NCI-H2171 (cell line): ENCODE results near the gene TSHR.
"Not testable (repeated sequence)": the region's sequence is repeated elsewhere in the genome, so short reads cannot be mapped to it uniquely, and the experiment has no call there.

Experiments used
- DNase-seq: peaks from one replicate; lab custom pipeline; 2025; lab: John Stamatoyannopoulos, UW

TSHR gene

GRCh38 chr14:80955416-80955941 is at the start of gene TSHR:
Gene TSHR, plus strand, starts transcription at chr14:80955621. Its CDS starts 60 bp downstream, at chr14:80955681.
- DNase-seq = peak; percentile 82

DNA sequence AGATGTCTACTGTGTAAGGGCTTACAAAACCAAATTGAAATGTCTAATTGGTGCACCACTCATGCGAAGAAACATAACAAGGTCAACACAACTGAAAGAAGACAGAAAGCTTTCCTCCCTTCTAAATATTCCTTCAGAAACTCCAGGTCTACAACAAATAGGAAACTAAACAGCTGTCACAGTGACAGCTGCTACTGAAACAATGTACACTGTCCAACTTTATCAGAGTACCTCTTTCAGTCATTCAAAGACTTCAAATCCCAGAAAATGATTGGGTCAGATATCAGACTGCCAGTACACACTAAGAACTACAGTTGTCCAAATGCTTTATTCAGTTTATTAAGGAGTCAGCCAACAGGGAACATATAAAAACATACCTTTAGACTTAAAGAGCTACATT is 49.1 kb upstream of the TSHR start:
- DNase-seq = no peak

DNA sequence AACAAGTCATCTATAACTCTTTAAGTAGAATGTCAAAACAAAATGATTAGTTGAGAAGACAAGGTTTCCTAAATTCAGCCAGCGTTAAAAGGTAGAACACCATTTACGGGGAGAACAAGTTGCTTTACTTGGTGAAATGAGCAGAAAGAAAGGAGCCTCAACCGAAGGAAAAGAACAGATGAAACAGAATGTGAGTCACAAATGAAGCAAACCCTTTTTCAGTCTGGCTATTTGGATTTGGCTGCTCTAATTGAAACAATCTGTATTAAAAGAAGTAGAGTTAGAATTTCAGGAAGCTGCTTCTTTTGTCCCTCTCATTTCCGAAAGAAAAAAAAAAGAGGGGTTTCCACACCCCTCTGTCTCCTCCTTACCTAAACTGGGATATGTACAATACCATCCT is 48.5 kb upstream of the TSHR start:
- no peak for DNase-seq

DNA sequence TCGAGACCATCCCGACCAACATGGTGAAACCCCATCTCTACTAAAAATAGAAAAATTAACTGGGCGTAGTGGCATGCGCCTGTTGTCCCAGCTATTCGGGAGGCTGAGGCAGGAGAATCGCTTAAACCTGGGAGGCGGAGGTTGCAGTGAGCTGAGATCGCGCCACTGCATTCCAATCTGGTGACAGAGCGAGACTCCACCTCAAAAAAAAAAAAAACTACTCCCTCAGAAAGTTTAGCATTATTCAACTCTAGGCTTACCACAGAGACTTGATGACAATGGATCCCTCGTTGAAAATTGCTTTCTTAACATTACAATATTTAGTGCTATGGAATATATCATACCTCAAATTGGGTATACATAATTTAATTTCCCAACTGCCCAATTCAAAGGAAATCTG is 43.4 kb upstream of the TSHR start:
- DNase-seq = not testable (repeated sequence)

DNA sequence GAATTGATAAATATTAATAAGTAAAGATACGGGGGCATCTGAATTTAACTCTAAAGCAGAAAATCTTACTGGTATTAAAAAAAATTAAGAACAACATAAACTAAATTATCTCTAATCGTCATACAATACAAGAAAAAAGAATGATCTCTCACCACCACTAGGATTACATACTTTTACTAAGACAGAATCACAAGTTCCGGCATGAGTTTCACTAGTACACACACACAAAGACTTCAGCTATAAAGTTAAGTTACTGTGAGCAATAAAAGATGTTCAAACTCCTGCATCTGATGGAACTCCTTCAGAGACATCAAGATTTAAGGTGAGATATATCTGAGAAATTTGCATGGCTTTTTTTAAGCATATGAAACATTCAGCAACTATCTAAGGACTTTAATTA is 35.8 kb upstream of the TSHR start:
- DNase-seq = no peak

- no peak for DNase-seq
These were observed 32.1 kb upstream of the TSHR start for GRCh38 chr14:80923368-80923767.

DNA sequence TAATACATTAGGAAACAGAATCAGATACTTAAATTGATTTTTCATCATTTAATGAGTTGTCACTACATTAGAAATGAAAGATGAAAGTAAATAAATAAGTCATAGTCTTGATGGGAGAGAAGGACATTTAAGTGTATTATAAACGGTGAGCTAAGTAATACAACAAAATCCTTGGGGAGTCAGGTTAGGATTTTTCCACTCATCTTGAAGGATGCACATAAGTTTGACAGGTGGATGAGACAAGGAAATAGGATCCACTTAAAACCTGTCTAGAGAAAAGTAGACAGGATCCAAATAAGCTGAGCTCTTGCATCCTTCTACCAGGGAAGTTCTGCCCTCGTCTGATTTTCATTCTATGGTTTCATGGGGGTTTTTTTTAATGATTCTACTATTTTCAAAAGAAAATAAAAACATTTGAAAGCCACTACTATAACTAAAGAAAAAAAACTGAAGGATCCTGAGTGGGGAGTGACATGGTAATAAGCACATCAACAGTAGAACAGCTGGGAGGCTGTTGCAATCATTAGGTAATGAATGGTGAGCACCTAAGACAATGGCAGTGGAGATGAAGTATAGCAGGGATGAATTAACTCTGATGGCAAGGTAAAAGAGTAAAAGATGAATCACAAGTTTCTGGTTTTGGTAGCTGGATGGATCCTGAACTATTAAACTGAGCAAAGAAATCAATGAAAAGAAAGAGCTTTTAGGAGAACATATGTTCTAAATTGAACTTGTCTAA is 30.9 kb upstream of the TSHR start:
- no peak for DNase-seq

DNA sequence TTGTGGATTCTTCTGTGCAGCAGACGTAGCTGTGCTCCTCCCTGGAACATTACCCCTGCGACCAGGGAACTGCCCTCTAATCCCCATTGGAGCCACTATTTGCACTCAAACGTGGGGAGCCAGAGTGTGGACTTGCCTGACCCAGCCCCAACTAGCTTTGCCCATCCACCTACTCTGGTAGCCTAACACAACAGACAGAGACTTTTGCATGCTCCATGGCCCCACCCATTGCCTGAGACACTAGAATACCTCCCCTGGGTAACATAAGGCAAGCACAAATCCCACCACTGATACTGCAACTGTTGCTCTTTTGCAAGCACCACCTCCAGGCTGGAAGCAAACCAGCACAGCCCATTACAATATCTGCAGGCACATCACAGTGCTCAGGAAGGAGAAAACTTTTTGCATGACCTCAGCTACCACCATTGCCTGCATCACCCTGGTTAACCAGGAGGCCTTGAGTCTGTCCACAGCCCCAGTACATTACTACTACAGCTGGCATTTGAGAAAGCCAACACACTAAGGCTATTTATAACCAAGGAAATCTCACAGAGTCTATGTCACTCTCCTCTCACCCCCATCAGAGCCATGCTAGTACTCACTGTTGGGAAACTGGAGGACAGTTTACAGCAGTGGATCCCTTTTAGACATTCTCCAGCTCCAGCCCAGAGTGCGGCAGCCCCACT is 28.9 kb upstream of the TSHR start:
- no peak for DNase-seq

- DNase-seq = no peak
These were observed 28.1 kb upstream of the TSHR start for GRCh38 chr14:80927083-80927989.

DNA sequence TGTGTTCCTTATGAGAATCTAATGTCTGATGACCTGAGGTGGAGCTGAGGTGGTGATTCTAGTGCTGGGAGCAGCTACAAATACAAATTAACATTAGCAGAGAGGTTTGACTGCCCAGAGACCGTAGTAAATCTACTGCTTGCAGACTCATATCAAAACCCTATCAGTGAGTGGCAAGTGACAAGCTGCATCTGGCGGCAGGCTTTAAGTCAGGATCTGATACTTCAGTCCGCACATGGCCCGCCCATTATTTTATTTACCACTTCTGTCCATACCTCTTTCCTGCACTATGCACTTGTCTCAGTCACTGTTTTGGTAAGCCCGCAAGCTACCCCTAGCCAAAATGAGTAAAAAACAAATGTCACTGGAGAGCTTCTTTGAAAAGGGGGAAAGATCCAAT is 25.3 kb upstream of the TSHR start:
- no peak for DNase-seq

DNA sequence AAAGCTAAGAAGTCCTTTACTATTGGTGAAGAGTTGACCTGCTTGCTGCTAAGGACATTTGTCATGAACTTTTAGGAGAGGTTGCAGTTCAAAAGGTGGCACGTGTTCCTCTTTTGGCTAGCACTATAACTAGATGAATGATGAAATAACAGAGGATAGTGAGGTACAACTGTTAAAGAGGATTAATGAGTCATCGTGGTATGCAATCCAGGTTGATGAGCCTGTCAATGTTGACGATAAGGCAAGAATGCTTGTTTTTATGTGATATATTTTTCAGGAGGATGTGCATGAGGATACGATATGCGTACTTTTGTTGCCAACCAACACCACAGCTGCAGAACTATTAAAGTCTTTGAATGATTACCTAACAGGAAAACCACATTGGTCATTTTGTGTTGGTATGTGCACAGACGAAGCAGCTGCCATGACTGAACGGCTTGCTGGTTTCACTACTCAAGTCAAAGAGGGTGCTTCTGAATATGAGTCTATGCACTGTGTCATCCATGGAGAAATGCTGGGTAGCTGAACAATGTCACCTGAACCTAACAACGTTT is 24.5 kb upstream of the TSHR start:
- DNase-seq = no peak

- no peak for DNase-seq
These were observed 22.1 kb upstream of the TSHR start for GRCh38 chr14:80933282-80933681.

GRCh38 chr14:80933686-80934085 is 21.7 kb upstream of the TSHR start:
- no peak for DNase-seq

GRCh38 chr14:80940146-80940545 is 15.3 kb upstream of the TSHR start:
- no peak for DNase-seq

- peak; percentile 98 for DNase-seq
These were observed 13.9 kb upstream of the TSHR start, which contains the start of gene CEP128 for GRCh38 chr14:80941241-80942185. Gene CEP128, minus strand, starts transcription at chr14:80941738.

- DNase-seq = no peak
These were observed 13.2 kb upstream of the TSHR start for GRCh38 chr14:80942191-80942600.

DNA sequence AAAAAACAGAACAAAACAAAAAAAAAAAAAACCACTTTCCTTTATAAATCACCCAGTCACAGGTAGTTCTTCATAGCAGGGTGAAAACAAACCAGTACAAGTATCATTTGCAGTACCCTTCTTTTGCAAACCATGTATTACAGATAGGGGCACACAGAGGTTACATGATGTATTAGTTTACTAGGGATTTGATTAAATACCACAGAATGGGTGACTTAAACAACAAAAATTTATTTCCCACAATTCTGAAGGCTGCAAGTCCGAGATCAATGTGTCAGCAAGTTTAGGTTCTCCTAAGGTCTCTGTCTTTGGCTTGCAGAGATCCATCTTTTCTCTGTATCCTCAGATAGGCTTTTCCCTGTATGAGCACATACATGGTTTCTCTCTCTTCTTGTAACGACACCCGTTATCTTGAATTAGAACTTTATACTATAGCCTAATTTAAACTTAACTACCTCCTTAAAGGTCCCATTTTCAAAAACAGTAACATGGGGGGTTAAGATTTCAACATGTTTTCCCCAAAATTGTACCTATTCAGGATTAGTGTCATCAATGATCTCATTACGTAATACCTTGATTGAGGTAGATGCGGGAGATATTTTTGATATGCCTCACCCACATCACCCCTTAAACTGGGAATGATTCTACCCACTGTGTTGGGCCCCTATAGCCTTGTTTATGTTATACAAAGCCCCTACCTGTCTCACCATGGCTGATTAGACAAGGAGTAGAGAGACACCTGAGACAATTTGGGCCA is 10.4 kb upstream of the TSHR start:
- no peak for DNase-seq

DNA sequence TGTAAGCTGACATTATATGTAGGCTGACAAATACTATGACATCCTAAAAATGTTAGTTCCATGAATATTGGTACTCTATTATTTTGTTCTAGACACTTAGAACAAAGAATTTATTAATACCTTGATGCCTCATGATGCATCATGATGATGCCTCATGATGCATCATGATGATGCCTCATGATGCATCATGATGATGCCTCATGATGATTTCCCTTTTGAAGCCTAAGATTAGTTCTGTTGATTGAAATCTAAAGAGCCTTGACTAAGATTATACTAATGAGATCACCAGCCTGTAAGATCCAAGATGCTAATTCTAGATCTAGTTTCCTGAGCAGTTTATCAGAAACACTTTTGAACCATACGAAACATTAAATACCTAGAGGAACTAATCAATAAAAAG is 9.2 kb upstream of the TSHR start:
- DNase-seq = no peak

GRCh38 chr14:80946797-80947196 is 8.6 kb upstream of the TSHR start:
- no peak for DNase-seq

DNA sequence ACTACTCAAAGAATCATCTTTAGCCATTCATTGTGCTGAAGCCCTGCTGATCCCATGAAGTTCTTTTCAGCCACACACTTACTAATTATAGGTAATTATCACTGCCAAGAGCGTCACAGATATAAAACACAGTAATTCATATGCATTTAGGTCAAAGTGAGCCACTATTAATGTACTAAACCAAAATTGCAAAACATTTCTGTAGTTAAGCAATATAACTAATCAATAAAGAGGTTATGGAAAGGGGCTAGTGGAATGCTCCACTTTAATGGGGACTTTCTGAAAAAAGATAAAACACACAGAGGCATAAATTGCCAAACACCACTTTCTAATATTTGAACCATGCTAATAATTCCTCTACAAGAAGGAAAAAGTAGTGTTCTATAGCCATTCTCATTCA is 7.1 kb upstream of the TSHR start:
- DNase-seq = no peak
